ENCODE data around the gene RSPO1. TPM values are rescaled to one million over a fixed set of nuclear protein-coding genes. Genes with fewer than 3 reads are reported as not detected.

Gene RSPO1
- total and polyA plus RNA-seq, 11 donors: 13.2 TPM; not detected in 10

DNA sequence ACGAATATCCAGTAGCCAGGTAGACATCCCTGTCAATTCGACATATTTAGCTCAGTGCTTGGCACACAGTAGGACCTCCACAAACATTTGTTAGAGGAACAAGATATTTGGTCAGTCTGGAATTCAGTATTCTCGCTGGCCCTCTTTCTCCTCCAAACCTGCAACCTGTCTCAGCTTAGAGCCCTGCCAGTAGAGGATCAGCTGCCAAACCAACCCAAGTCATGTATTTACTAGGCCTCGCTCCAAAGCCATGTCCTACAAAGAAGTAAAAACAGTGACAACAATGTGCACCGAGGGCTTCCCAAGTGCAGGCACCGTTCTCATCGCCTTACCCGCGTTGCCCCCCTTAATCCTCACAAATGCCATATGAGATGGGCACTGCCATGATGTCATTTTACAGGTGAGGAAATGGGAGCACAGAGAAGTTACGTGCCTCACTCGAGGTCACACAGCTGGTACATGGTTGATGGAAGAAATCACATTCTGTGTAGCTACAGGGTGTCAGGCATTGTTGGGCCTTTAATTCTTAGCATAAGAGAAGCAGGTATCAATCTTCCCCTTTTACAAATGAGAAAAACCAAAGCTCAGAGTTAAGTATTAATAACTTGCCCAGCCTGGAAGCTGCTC, 31.7 kb upstream of the RSPO1 start:
- no peak for DNase-seq
- H3K27me3 ChIP-seq: peaks cover 0 to 47% (median 5%) of the 10 kb centered on the region in 9 donors
- no peaks in the 10 kb centered on the region for H3K4me1 ChIP-seq
- H3K4me3 ChIP-seq: no peak overlapping the region
- WGBS, 4 donors: 70 to 83% (median 80%) methylated on average over 11 of the region's 11 CpGs
- ATAC-seq: no peak
- TF ChIP-seq CTCF (IDR thresholded peaks at IDR 0.05): no peak
- TF ChIP-seq POLR2A (IDR thresholded peaks at IDR 0.05): no peak
- no peaks in the 10 kb centered on the region for H3K9me3 ChIP-seq
- no peaks in the 10 kb centered on the region for H3K36me3 ChIP-seq
- H3K27ac ChIP-seq: no peak overlapping the region
- intact Hi-C loops (cut with DNase I): no loop called here

DNA sequence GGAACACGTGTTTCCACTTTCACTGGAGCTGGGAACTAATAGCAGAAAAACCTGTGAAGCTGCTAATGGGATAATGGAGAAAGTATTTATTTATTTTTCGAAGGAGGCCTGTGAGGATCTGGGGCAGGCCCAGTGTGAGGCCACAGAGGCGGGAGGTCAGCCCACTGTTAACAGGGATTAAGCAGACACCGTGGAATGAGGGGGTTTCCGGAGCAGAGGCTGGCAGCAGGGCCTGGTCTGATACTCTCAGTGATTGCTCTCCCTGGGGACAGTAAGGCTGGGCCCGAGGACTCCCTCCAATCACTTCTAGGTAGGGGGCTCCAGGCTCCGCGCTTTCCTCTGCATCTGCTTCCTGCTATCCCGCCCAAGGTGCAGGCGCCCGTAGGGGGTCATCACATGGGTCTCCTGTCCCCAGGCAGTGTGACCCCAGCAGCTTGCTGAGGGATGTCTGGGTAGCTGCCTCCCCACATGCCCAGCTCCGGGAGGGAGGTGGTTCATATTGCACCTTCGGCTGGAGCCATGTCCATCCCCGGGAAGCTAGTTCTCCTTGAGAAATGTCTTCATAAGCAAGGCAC, 28.8 kb upstream of the RSPO1 start:
- intact Hi-C loops (cut with DNase I): no loop called here
- H3K27ac ChIP-seq: no peak overlapping the region
- ATAC-seq (no peak), DNase-seq (no peak)
- peaks cover 0 to 49% (median 10%) of the 10 kb centered on the region in 9 donors for H3K27me3 ChIP-seq
- no peaks in the 10 kb centered on the region for H3K4me1 ChIP-seq
- H3K9me3 ChIP-seq: no peaks in the 10 kb centered on the region
- no peak overlapping the region for H3K4me3 ChIP-seq
- no peaks in the 10 kb centered on the region for H3K36me3 ChIP-seq
- WGBS, 4 donors: 23 to 36% (median 30%) methylated on average over 11 to 14 of the region's 14 CpGs
- no peak for TF ChIP-seq CTCF (IDR thresholded peaks at IDR 0.05)
- TF ChIP-seq POLR2A (IDR thresholded peaks at IDR 0.05): no peak

DNA sequence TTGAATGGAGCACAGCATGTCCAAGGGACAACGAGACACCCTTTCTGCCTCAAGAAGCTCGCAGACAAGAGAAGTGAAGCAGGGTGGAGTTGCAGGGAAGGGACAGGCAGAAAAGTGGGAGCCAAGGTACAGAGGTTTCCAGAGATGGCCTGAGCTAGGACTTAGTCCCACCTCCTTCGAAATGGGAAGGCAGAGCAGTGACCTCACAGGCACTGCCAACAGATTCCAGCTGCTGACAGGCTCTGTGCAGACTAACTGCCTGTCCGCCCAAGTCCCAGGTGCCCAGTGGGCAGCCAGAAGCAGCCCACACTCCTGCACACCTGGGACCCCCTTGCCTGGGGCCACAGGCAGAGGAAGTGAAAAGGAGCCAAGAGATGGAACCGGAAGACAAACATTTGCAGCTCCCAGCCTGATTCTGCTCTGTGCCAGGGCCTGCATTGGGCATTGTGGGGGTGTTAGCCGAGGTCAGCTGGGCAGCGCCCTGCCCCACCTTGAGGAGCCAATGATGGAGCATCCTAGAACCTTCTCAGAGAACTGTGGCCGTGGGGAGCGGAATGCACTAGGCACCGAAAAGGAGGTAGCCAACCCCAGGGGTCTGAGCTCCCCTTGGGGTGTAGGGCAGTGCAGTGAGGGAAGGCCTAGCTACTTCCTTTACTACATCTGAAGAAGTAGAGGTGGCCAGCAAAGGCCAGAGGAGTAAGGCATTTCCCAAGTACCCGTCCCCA, 27.5 kb upstream of the RSPO1 start:
- DNase-seq: no peak
- no peaks in the 10 kb centered on the region for H3K36me3 ChIP-seq
- ATAC-seq: no peak
- H3K9me3 ChIP-seq: no peaks in the 10 kb centered on the region
- peaks cover 0 to 51% (median 10%) of the 10 kb centered on the region in 9 donors for H3K27me3 ChIP-seq
- intact Hi-C loops (cut with DNase I): no loop called here
- TF ChIP-seq CTCF (IDR thresholded peaks at IDR 0.05): no peak
- no peak for TF ChIP-seq POLR2A (IDR thresholded peaks at IDR 0.05)
- WGBS, 4 donors: 74 to 80% (median 77%) methylated on average over 11 of the region's 11 CpGs
- H3K27ac ChIP-seq: no peak overlapping the region
- no peaks in the 10 kb centered on the region for H3K4me1 ChIP-seq
- no peak overlapping the region for H3K4me3 ChIP-seq

GRCh38 chr1:37661401-37661800, 26.7 kb upstream of the RSPO1 start:
- intact Hi-C loops (cut with DNase I): no loop called here
- no peak for ATAC-seq
- no peak for DNase-seq
- H3K27me3 ChIP-seq: peaks cover 0 to 56% (median 10%) of the 10 kb centered on the region in 9 donors
- no peak overlapping the region for H3K4me3 ChIP-seq
- 50 to 66% (median 54%) methylated on average over 7 to 9 of the region's 9 CpGs for WGBS, 4 donors
- no peaks in the 10 kb centered on the region for H3K4me1 ChIP-seq
- no peaks in the 10 kb centered on the region for H3K36me3 ChIP-seq
- no peak overlapping the region for H3K27ac ChIP-seq
- TF ChIP-seq POLR2A (IDR thresholded peaks at IDR 0.05): no peak
- TF ChIP-seq CTCF (IDR thresholded peaks at IDR 0.05): no peak
- no peaks in the 10 kb centered on the region for H3K9me3 ChIP-seq
